ENCODE measurements around the gene MXD4.

GRCh38 chr4:2262944-2263250, 988 bp upstream of the MXD4 start:
- TF ChIP-seq CTCF (conservative IDR thresholded peaks at IDR 0.05; ENCODE audit: low read depth, low read length) (no peak), EZH2 (IDR thresholded peaks at IDR 0.05; ENCODE audit: borderline replicate concordance, low read depth, low read length, poor library complexity, severe bottlenecking) (no peak)
